ENCODE data around the gene KCNAB1. TPM values are rescaled to one million over a fixed set of nuclear protein-coding genes. Genes with fewer than 3 reads are reported as not detected.

The KCNAB1 gene
- total RNA-seq, 1 experiment from 2014 or later, result 1.4 TPM

- H3K4me3 ChIP-seq, result no peak overlapping the region
- no TSS peak for BruUV-seq (replicated peaks)
- CTCF ChIA-PET, result no interaction called here
Measured at GRCh38 chr3:156352728-156353127, 232.3 kb downstream of the KCNAB1 start.

DNA sequence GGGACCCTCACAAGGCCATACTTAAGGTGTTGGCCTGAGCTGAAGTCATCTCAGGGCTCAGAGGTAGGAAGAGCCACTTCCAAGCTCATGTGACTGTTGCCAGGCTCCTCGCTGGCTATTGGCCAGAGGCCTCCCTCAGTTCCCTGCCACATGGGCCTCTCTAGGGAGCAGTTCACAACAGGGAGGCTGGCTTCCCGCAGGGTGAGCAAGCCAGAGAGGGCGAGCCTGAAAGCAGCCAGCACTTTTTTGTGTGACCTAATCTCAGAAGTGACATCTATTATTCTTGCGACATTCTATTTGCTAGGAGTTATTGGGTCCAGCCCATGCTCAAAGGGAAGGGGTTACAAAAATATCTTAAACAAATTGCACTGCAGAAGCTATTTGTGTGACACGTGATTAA, 233.2 kb downstream of the KCNAB1 start:
- Histone ChIP-seq H3K4me2 (no peak overlapping the region), H2AFZ (no peak overlapping the region), H3K9me2 (ENCODE audit: insufficient read depth) (no peaks in the 10 kb centered on the region), H3K27me3 (ENCODE audit: insufficient read depth, low read depth) (no peaks in the 10 kb centered on the region), H3K79me2 (ENCODE audit: low read depth) (no peaks in the 10 kb centered on the region), H4K20me1 (ENCODE audit: insufficient read depth) (no peaks in the 10 kb centered on the region), H3K4me3 (no peak overlapping the region), H3F3A (ENCODE audit: insufficient read depth, low read depth) (no peaks in the 10 kb centered on the region), H3K4me1 (replicated peaks; ENCODE audit: insufficient read depth) (no peaks in the 10 kb centered on the region), H3K36me3 (ENCODE audit: low read depth) (no peaks in the 10 kb centered on the region), H3K27ac (no peak overlapping the region), H3K9me3 (ENCODE audit: insufficient read depth, low read depth) (no peaks in the 10 kb centered on the region)
- DNase-seq, result no peak
- no TSS peak for BruUV-seq (replicated peaks)
- TF ChIP-seq, protein P1, sequence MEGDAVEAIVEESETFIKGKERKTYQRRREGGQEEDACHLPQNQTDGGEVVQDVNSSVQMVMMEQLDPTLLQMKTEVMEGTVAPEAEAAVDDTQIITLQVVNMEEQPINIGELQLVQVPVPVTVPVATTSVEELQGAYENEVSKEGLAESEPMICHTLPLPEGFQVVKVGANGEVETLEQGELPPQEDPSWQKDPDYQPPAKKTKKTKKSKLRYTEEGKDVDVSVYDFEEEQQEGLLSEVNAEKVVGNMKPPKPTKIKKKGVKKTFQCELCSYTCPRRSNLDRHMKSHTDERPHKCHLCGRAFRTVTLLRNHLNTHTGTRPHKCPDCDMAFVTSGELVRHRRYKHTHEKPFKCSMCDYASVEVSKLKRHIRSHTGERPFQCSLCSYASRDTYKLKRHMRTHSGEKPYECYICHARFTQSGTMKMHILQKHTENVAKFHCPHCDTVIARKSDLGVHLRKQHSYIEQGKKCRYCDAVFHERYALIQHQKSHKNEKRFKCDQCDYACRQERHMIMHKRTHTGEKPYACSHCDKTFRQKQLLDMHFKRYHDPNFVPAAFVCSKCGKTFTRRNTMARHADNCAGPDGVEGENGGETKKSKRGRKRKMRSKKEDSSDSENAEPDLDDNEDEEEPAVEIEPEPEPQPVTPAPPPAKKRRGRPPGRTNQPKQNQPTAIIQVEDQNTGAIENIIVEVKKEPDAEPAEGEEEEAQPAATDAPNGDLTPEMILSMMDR (conservative IDR thresholded peaks at IDR 0.05), result no peak
- no peak for TF ChIP-seq EZH2 (IDR thresholded peaks at IDR 0.05; ENCODE audit: low read depth)
- ChIA-PET CTCF (no interaction called here), POLR2A (ENCODE audit: unreplicated experiment) (interaction anchor here (0.6 kb wide), 1 partner anchor 34 kb away, joined by 21 read pairs; no protein-coding TSS in a partner anchor)
- intact Hi-C loops (cut with micrococcal nuclease; ENCODE audit: unreplicated experiment), result no loop called here

More at GRCh38 chr3:156352728-156353127, 232.3 kb downstream of the KCNAB1 start:
- Histone ChIP-seq H3K4me2 (no peak overlapping the region), H4K20me1 (ENCODE audit: insufficient read depth) (no peaks in the 10 kb centered on the region), H3K36me3 (ENCODE audit: low read depth) (no peaks in the 10 kb centered on the region), H3K4me1 (replicated peaks; ENCODE audit: insufficient read depth) (no peaks in the 10 kb centered on the region), H3K79me2 (ENCODE audit: low read depth) (no peaks in the 10 kb centered on the region), H3F3A (ENCODE audit: insufficient read depth, low read depth) (no peaks in the 10 kb centered on the region), H3K27me3 (ENCODE audit: insufficient read depth, low read depth) (no peaks in the 10 kb centered on the region), H3K27ac (no peak overlapping the region), H3K9me2 (ENCODE audit: insufficient read depth) (no peaks in the 10 kb centered on the region), H3K9me3 (ENCODE audit: insufficient read depth, low read depth) (no peaks in the 10 kb centered on the region), H2AFZ (no peak overlapping the region)
- TF ChIP-seq, protein P1 (conservative IDR thresholded peaks at IDR 0.05), result no peak
- no peak for TF ChIP-seq EZH2 (IDR thresholded peaks at IDR 0.05; ENCODE audit: low read depth)
- intact Hi-C loops (cut with micrococcal nuclease; ENCODE audit: unreplicated experiment), result no loop called here
- POLR2A ChIA-PET (ENCODE audit: unreplicated experiment), result no interaction called here
- DNase-seq, result no peak

DNA sequence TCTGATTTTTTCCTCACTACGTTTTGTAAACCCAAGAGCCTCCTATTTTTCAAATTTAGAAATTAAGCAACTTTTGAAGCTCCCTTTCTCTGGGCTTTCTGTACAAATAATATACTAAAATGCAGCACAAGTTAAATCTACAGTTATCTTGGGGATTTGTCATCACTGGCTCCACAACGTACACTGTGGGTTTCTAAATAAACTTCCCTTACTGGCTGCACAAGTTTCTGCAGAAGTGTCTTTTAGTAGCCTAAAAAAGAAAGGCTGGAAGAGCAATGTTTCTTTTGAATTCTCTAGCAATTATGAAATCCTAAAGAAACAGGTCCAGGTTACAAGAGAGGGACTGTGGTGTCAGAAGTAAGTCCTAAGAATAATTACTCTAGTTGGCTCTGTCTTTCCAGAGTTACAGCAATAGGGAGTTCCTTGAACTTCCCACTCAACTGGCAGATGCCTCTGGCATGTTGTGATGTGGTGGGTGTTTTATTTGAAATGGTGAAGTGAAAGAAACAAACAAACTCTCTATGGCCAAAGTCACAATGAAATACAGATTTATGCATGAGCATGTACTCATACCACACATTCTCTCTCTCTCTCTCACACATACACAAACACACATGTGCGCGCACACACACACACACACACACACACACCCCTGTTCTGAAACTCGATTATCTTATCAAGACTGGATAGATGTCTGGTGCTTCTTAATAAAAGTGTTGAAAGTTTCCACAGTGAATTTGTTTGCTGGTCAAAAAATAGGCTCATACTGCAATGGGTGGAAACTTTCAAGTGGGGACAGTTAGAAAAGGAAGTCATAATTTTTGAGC, 236.4 kb downstream of the KCNAB1 start:
- CTCF ChIA-PET, result no interaction called here
- Histone ChIP-seq H3K36me3 (ENCODE audit: low read depth) (no peaks in the 10 kb centered on the region), H3K4me1 (replicated peaks; ENCODE audit: insufficient read depth) (no peaks in the 10 kb centered on the region), H3K9me2 (ENCODE audit: insufficient read depth) (no peaks in the 10 kb centered on the region), H3K4me2 (no peak overlapping the region), H4K20me1 (ENCODE audit: insufficient read depth) (no peaks in the 10 kb centered on the region), H3K27ac (no peak overlapping the region), H3K27me3 (ENCODE audit: insufficient read depth, low read depth) (no peaks in the 10 kb centered on the region), H3K79me2 (ENCODE audit: low read depth) (no peaks in the 10 kb centered on the region), H2AFZ (no peak overlapping the region), H3K4me3 (no peak overlapping the region), H3F3A (ENCODE audit: insufficient read depth, low read depth) (no peaks in the 10 kb centered on the region), H3K9me3 (ENCODE audit: insufficient read depth, low read depth) (no peaks in the 10 kb centered on the region)
- no peak for DNase-seq
- POLR2A ChIA-PET (ENCODE audit: unreplicated experiment), result no interaction called here
- no TSS peak for BruUV-seq (replicated peaks)
- TF ChIP-seq, protein P1 (conservative IDR thresholded peaks at IDR 0.05), result no peak
- TF ChIP-seq EZH2 (IDR thresholded peaks at IDR 0.05; ENCODE audit: low read depth), result no peak
- intact Hi-C loops (cut with micrococcal nuclease; ENCODE audit: unreplicated experiment), result no loop called here

Data from PC-9 (cell line).